Measurements from ENCODE around the gene KRTAP8-1. TPM values are rescaled to one million over a fixed set of nuclear protein-coding genes. Genes with fewer than 3 reads are reported as not detected.

The KRTAP8-1 gene
- not detected for total RNA-seq
- 0.16 TPM for polyA plus RNA-seq
- long read RNA-seq, donor 1 = 0 reads
- long read RNA-seq, donor 2 = 0 reads
- long read RNA-seq, donor 3 = 0 reads
- long read RNA-seq, donor 4 = 0 reads
- long read RNA-seq, donor 5 = 0 reads
- long read RNA-seq, donor 6 = 0 reads
- long read RNA-seq, donor 7 = 0 reads
- long read RNA-seq, donor 8 = 0 reads
- long read RNA-seq, donor 9 = 0 reads
- long read RNA-seq, donor 10 = 0 reads

DNA sequence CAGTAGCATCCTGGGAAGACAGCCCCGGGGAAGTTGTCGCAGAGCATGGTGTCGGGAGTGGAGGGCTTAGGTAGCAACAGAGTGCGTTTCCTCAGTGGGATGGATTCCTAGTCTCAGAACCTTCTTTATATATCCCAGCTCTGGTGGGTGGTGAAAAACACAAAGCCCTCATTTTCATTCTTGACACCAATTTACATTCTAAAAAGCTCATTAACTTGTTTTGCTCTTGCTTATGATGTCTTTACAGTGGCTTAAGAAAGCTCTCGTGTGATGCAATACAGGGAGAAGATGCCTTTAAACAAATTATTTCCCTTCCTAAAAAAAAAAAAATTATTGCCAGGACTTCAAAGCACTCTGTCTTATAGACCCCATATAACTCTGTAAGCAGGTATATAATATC lies at the start of gene KRTAP8-1:
Gene KRTAP8-1 (minus strand): TSS at position 101 of the 400 bp plus-strand sequence. CDS start 54 bp downstream, at position 47.
- Histone ChIP-seq H3K36me3 (ENCODE audit: control insufficient read depth in 2 of 2, insufficient read depth in 2 of 2, low read length in 1 of 2) (no peaks in the 10 kb centered on the region), H3K4me3 (ENCODE audit: low read length in 2 of 2) (no peak within 1 kb of the TSS), H3K4me1 (ENCODE audit: control insufficient read depth in 2 of 2, insufficient read depth in 2 of 2, low read length in 2 of 2) (no peaks in the 10 kb centered on the region), H3K27ac (ENCODE audit: low read depth in 1 of 2, low read length in 1 of 2) (no peak within 1 kb of the TSS), H3K27me3 (ENCODE audit: control insufficient read depth in 2 of 2, insufficient read depth in 1 of 2, low read length in 1 of 2) (no peaks in the 10 kb centered on the region), H3K9me3 (ENCODE audit: control insufficient read depth in 2 of 2, insufficient read depth in 1 of 2, low read length in 1 of 2) (no peaks in the 10 kb centered on the region)
- no peak for DNase-seq (ENCODE audit: low read depth in 6 of 9, low spot score in 9 of 9)
- 95% methylated on average over 5 of the region's 5 CpGs for WGBS

DNA sequence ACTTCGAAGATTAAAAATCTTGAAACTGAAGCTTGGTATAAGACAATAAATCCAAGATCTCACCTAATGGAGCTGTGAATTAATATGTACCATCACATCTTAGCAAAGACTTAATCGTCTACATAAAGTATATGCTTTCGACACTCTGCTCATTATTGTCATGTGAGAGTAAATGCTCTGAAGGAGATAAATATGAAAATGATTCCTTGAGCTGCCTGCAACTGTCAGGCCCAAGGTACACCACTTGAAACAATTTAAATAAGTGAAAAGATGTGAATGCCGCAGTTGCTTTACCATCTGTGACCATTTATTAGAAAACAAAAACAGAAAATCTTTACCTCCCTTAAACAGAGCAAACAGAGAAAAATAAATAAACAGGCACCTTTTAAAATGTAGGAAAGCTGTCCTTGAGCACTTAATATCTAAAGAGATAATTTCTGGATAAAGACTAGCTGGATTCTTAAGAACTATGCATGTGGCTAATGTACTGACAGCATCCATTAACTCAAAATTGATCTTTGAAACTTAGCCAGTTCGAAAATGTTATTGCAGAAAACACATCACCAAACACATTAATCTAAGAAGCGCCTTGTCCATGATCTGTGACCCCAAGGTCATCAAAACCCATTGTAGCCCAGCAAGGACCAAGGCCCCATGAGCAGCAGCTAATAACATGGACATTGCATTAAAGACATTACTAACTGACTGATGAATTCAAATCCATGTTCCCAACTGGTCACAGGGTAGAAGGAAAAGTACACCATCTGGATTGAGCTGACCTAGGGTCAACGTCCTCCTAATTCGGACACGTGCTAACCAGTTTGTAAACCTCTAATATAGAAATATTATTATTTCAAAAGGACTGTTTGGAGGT lies 34.8 kb upstream of the KRTAP8-1 start:
- H3K4me3 ChIP-seq (ENCODE audit: low read length in 2 of 2) = no peak overlapping the region
- H3K36me3 ChIP-seq (ENCODE audit: control insufficient read depth in 2 of 2, insufficient read depth in 2 of 2, low read length in 1 of 2) = no peaks in the 10 kb centered on the region
- H3K4me1 ChIP-seq (ENCODE audit: control insufficient read depth in 2 of 2, insufficient read depth in 2 of 2, low read length in 2 of 2) = no peaks in the 10 kb centered on the region
- DNase-seq (ENCODE audit: low read depth in 6 of 9, low spot score in 9 of 9) = no peak
- no peaks in the 10 kb centered on the region for H3K9me3 ChIP-seq (ENCODE audit: control insufficient read depth in 2 of 2, insufficient read depth in 1 of 2, low read length in 1 of 2)
- WGBS = 91% methylated on average over 9 of the region's 9 CpGs
- no peaks in the 10 kb centered on the region for H3K27me3 ChIP-seq (ENCODE audit: control insufficient read depth in 2 of 2, insufficient read depth in 1 of 2, low read length in 1 of 2)
- H3K27ac ChIP-seq (ENCODE audit: low read depth in 1 of 2, low read length in 1 of 2) = no peak overlapping the region

DNA sequence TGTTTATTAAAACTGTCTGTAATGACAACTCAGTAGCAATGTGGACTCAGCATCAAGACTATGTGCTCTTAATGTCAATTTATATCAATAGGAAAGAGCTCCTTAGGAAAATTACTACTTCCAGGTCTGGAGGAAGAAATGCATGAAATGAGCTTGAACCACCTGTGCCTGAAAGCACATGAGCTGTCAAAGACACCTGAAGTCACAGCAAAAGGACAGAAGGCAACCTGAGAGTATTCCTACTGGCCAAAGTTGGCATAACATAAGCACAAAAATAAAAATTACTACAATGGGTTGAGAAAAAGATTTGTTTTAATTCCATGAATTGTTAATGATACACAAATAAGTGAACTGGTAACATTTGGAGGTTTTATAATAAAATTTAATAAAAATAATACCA lies 29.9 kb upstream of the KRTAP8-1 start:
- H3K36me3 ChIP-seq (ENCODE audit: control insufficient read depth in 2 of 2, insufficient read depth in 2 of 2, low read length in 1 of 2) = no peaks in the 10 kb centered on the region
- no peaks in the 10 kb centered on the region for H3K27me3 ChIP-seq (ENCODE audit: control insufficient read depth in 2 of 2, insufficient read depth in 1 of 2, low read length in 1 of 2)
- no peaks in the 10 kb centered on the region for H3K9me3 ChIP-seq (ENCODE audit: control insufficient read depth in 2 of 2, insufficient read depth in 1 of 2, low read length in 1 of 2)
- H3K4me1 ChIP-seq (ENCODE audit: control insufficient read depth in 2 of 2, insufficient read depth in 2 of 2, low read length in 2 of 2) = no peaks in the 10 kb centered on the region
- H3K27ac ChIP-seq (ENCODE audit: low read depth in 1 of 2, low read length in 1 of 2) = no peak overlapping the region
- no peak for DNase-seq (ENCODE audit: low read depth in 6 of 9, low spot score in 9 of 9)
- no peak overlapping the region for H3K4me3 ChIP-seq (ENCODE audit: low read length in 2 of 2)

DNA sequence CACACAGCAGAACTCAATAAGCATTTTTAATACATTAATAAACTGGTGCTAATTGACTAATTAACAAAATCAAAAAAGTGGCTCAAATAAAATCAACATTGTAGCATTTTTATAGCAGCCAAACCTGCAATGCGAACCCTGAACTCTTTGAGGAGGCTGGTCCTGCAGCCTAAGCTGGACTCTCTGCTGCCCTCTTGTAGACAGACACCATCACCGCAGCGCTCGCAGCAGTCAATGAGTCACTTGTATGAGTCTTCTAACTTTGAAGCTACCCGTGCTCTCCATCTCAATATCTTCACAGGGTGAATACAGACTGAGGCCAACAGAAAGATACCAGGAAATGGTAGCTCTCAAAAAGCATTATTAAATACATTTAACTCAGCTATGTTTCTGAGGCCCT lies 26.2 kb upstream of the KRTAP8-1 start:
- H3K9me3 ChIP-seq (ENCODE audit: control insufficient read depth in 2 of 2, insufficient read depth in 1 of 2, low read length in 1 of 2) = no peaks in the 10 kb centered on the region
- H3K4me1 ChIP-seq (ENCODE audit: control insufficient read depth in 2 of 2, insufficient read depth in 2 of 2, low read length in 2 of 2) = no peaks in the 10 kb centered on the region
- H3K27ac ChIP-seq (ENCODE audit: low read depth in 1 of 2, low read length in 1 of 2) = no peak overlapping the region
- no peaks in the 10 kb centered on the region for H3K36me3 ChIP-seq (ENCODE audit: control insufficient read depth in 2 of 2, insufficient read depth in 2 of 2, low read length in 1 of 2)
- no peak overlapping the region for H3K4me3 ChIP-seq (ENCODE audit: low read length in 2 of 2)
- 34% methylated on average over 5 of the region's 5 CpGs for WGBS
- no peaks in the 10 kb centered on the region for H3K27me3 ChIP-seq (ENCODE audit: control insufficient read depth in 2 of 2, insufficient read depth in 1 of 2, low read length in 1 of 2)
- DNase-seq (ENCODE audit: low read depth in 6 of 9, low spot score in 9 of 9) = peak in 2 of 9 donors; percentile 3 to 4

GRCh38 chr21:30838536-30838935 lies 25.5 kb upstream of the KRTAP8-1 start:
- DNase-seq (ENCODE audit: low read depth in 6 of 9, low spot score in 9 of 9) = no peak
- Histone ChIP-seq H3K27me3 (ENCODE audit: control insufficient read depth in 2 of 2, insufficient read depth in 1 of 2, low read length in 1 of 2) (no peaks in the 10 kb centered on the region), H3K9me3 (ENCODE audit: control insufficient read depth in 2 of 2, insufficient read depth in 1 of 2, low read length in 1 of 2) (no peaks in the 10 kb centered on the region), H3K4me3 (ENCODE audit: low read length in 2 of 2) (no peak overlapping the region), H3K27ac (ENCODE audit: low read depth in 1 of 2, low read length in 1 of 2) (no peak overlapping the region), H3K36me3 (ENCODE audit: control insufficient read depth in 2 of 2, insufficient read depth in 2 of 2, low read length in 1 of 2) (no peaks in the 10 kb centered on the region), H3K4me1 (ENCODE audit: control insufficient read depth in 2 of 2, insufficient read depth in 2 of 2, low read length in 2 of 2) (no peaks in the 10 kb centered on the region)
- WGBS = 94% methylated on average over 6 of the region's 6 CpGs

GRCh38 chr21:30831194-30831765 lies 18.2 kb upstream of the KRTAP8-1 start:
- H3K27me3 ChIP-seq (ENCODE audit: control insufficient read depth in 2 of 2, insufficient read depth in 1 of 2, low read length in 1 of 2) = no peaks in the 10 kb centered on the region
- no peak overlapping the region for H3K27ac ChIP-seq (ENCODE audit: low read depth in 1 of 2, low read length in 1 of 2)
- H3K36me3 ChIP-seq (ENCODE audit: control insufficient read depth in 2 of 2, insufficient read depth in 2 of 2, low read length in 1 of 2) = no peaks in the 10 kb centered on the region
- H3K9me3 ChIP-seq (ENCODE audit: control insufficient read depth in 2 of 2, insufficient read depth in 1 of 2, low read length in 1 of 2) = no peaks in the 10 kb centered on the region
- H3K4me1 ChIP-seq (ENCODE audit: control insufficient read depth in 2 of 2, insufficient read depth in 2 of 2, low read length in 2 of 2) = no peaks in the 10 kb centered on the region
- peak in 4 of 9 donors; percentile 2 to 28 (median 15) for DNase-seq (ENCODE audit: low read depth in 6 of 9, low spot score in 9 of 9)
- no peak overlapping the region for H3K4me3 ChIP-seq (ENCODE audit: low read length in 2 of 2)
- 43% methylated on average over 6 of the region's 6 CpGs for WGBS

DNA sequence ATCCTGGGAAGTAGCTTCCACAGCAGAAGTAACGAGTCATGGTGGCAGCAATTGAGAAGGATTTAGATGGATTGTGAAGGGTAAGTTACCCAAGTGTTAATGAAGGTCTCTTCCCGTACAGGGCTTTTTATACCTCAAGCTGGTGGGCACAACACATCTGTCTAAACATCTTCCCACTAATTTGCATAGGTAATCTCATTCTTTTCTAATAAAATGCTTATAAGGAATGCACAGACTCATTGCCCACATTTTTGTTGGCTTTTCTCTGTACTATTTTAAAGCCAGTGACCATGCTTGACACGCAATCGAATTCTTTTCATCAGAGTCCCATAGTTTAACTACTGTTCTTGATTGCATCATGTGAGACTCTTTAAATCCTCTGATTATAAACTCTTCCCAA lies 16.6 kb upstream of the KRTAP8-1 start, which contains the start of gene KRTAP7-1:
Gene KRTAP7-1 (minus strand): TSS at position 101 of the 400 bp plus-strand sequence. CDS start 61 bp downstream, at position 40.
- no peak within 1 kb of the TSS for H3K4me3 ChIP-seq (ENCODE audit: low read length in 2 of 2)
- no peak within 1 kb of the TSS for H3K27ac ChIP-seq (ENCODE audit: low read depth in 1 of 2, low read length in 1 of 2)
- H3K36me3 ChIP-seq (ENCODE audit: control insufficient read depth in 2 of 2, insufficient read depth in 2 of 2, low read length in 1 of 2) = no peaks in the 10 kb centered on the region
- H3K4me1 ChIP-seq (ENCODE audit: control insufficient read depth in 2 of 2, insufficient read depth in 2 of 2, low read length in 2 of 2) = no peaks in the 10 kb centered on the region
- no peak for DNase-seq (ENCODE audit: low read depth in 6 of 9, low spot score in 9 of 9)
- no peaks in the 10 kb centered on the region for H3K27me3 ChIP-seq (ENCODE audit: control insufficient read depth in 2 of 2, insufficient read depth in 1 of 2, low read length in 1 of 2)
- whole genome bisulfite sequencing = 95% methylated on average over 4 of the region's 4 CpGs
- H3K9me3 ChIP-seq (ENCODE audit: control insufficient read depth in 2 of 2, insufficient read depth in 1 of 2, low read length in 1 of 2) = no peaks in the 10 kb centered on the region

DNA sequence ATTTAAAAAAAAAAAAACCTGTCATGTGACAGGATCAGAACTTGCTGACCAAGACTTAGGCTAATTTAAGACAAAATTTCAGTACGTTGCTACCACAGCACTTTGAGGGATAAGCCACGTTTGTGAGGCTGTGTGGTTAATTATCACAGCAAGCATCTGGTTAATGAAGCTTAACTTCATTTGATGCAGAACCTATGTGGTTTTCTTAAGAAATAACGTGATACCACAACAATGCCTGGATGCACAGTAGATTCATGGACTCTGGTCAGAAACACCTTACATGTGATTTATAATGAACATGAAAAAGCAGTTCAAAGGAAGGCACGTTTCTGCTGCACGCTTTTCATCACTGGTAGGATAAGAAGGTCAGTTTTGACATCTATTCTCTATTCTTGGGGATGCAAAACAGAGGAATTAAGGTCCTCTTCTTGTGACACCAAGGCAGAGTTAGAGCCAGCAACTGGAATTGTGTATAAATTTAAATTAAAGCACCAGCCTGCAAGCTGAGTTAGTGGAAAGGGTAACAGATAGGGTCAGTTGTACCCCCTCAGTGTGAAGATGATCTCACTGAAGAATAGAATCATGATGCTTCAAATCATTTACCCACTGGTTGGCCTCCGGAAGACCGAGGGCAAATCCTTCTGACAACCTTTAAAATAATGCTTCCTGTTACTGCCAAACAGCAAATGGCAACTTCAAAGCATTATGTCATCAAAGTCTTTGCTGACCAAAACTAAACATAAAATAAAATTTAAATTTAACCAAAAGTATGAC lies 6.0 kb upstream of the KRTAP8-1 start:
- Histone ChIP-seq H3K27me3 (ENCODE audit: control insufficient read depth in 2 of 2, insufficient read depth in 1 of 2, low read length in 1 of 2) (no peaks in the 10 kb centered on the region), H3K27ac (ENCODE audit: low read depth in 1 of 2, low read length in 1 of 2) (no peak overlapping the region), H3K4me1 (ENCODE audit: control insufficient read depth in 2 of 2, insufficient read depth in 2 of 2, low read length in 2 of 2) (no peaks in the 10 kb centered on the region), H3K9me3 (ENCODE audit: control insufficient read depth in 2 of 2, insufficient read depth in 1 of 2, low read length in 1 of 2) (no peaks in the 10 kb centered on the region), H3K36me3 (ENCODE audit: control insufficient read depth in 2 of 2, insufficient read depth in 2 of 2, low read length in 1 of 2) (no peaks in the 10 kb centered on the region), H3K4me3 (ENCODE audit: low read length in 2 of 2) (no peak overlapping the region)
- DNase-seq (ENCODE audit: low read depth in 6 of 9, low spot score in 9 of 9) = no peak
- 10% methylated on average over 7 of the region's 7 CpGs for WGBS

Measured in thymus (tissue), 14 donors.